Sigmoid colon (tissue), 7 donors: Measurements from ENCODE around the gene PTPRD. TPM values are rescaled to one million over a fixed set of nuclear protein-coding genes. Genes with fewer than 3 reads are reported as not detected.

Experiments
- DNase-seq: peaks from one replicate; pipeline ENCODE4 v3.0.0-alpha.2; 2019
- H3K27ac ChIP-seq, 4 donors: fragments of 200-600 bp; sonication (generic); one replicate each; pipeline ENCODE4 v1.5.1; 2016 to 2019; ENCODE audit warnings: mild to moderate bottlenecking in 1 of 4
- H3K27me3 ChIP-seq, 3 donors: fragments of 200-600 bp; sonication (generic); one replicate each; pipeline ENCODE4 v1.5.1; 2019; ENCODE audit warnings: mild to moderate bottlenecking in 1 of 3
- H3K36me3 ChIP-seq, 4 donors: fragments of 200-600 bp; sonication (generic); one replicate each; pipeline ENCODE4 v1.5.1; 2016 to 2019
- H3K4me1 ChIP-seq, 4 donors: fragments of 200-600 bp; sonication (generic); one replicate each; pipeline ENCODE4 v1.5.1; 2017 to 2019
- H3K4me3 ChIP-seq, 4 donors: fragments of 200-600 bp; sonication (generic); one replicate each; pipeline ENCODE4 v1.5.1; 2017 to 2019; ENCODE audit warnings: mild to moderate bottlenecking in 2 of 4, moderate library complexity in 1 of 4
- H3K9me3 ChIP-seq, 4 donors: fragments of 200-600 bp in 3 of 4; sonication (generic) in 3 of 4; one replicate each; pipeline versions ENCODE4 v1.5.1 to v1.6.1; 2013 to 2019
- CTCF ChIP-seq, 4 experiments: fragments of 450-650 bp in 3 of 4; fragments of 200-600 bp in 1 of 4; IDR thresholded peaks; one replicate each; pipeline ENCODE4 v1.5.1; 2016 to 2019; ENCODE audit warnings: antibody characterized with exemption in 4 of 4, mild to moderate bottlenecking in 3 of 4, moderate library complexity in 2 of 4
- EP300 ChIP-seq, 4 donors: sonication (generic); formaldehyde crosslinking; IDR thresholded peaks; one replicate each; pipeline ENCODE4 v1.6.1; 2017; ENCODE audit warnings: antibody characterized with exemption in 4 of 4
- POLR2A ChIP-seq, 2 donors: fragments of 450-650 bp; IDR thresholded peaks; one replicate each; pipeline ENCODE4 v1.6.1; 2016; ENCODE audit warnings: antibody characterized with exemption in 2 of 2, mild to moderate bottlenecking in 2 of 2, moderate library complexity in 2 of 2
- POLR2AphosphoS5 ChIP-seq, 4 donors: sonication (generic); formaldehyde crosslinking; IDR thresholded peaks; one replicate each; pipeline ENCODE4 v1.6.1; 2017; ENCODE audit warnings: antibody characterized with exemption in 4 of 4
- WGBS, 2 donors: extraction: QIAGEN DNeasy Blood & Tissue Kit; methylation state at CpG; one replicate each; pipeline ENCODE4 v1.1.7; 2013; 5-methylcytosine and 5-hydroxymethylcytosine counted together
- intact Hi-C: fragments of 100-400 bp; cut with DNase I; formaldehyde crosslinking; loops from one replicate; pipeline ENCODE4 v1.15.1; 2023
- polyA plus RNA-seq, 3 donors: library from polyadenylated mRNA; stranded (reverse); fragments of 200-250 nt; gene quantifications; one replicate each; pipeline ENCODE4 v1.2.3, GENCODE V29; 2013
- total RNA-seq, 4 donors: library from RNA; depleted of rRNA; stranded (reverse); fragments of >200 nt; gene quantifications; one replicate each; pipeline ENCODE4 v1.1.0, GENCODE V29; 2016
- donor health status: healthy with polysubstance abuse.
- donor health status: Bipolar disorder and iron deficiency.
- donor health status: healthy.

Gene PTPRD
- total and polyA plus RNA-seq, 7 donors, result 1.2 to 18.3 (median 6.3) TPM

- Histone ChIP-seq H3K4me1 (no peaks in the 10 kb centered on the region), H3K36me3 (no peaks in the 10 kb centered on the region), H3K27me3 (no peaks in the 10 kb centered on the region), H3K27ac (no peak overlapping the region), H3K9me3 (no peaks in the 10 kb centered on the region), H3K4me3 (no peak overlapping the region)
- WGBS, 2 donors, result 68 to 82% methylated on average over 5 of the region's 5 CpGs
- intact Hi-C loops, result no loop called here
- TF ChIP-seq POLR2A (IDR thresholded peaks at IDR 0.05) (no peak), POLR2AphosphoS5 (IDR thresholded peaks at IDR 0.05) (no peak), EP300 (IDR thresholded peaks at IDR 0.05) (no peak), CTCF (IDR thresholded peaks at IDR 0.05) (no peak)
- no peak for DNase-seq
Measured at GRCh38 chr9:8822667-8823025, 1790.2 kb downstream of the PTPRD start.

DNA sequence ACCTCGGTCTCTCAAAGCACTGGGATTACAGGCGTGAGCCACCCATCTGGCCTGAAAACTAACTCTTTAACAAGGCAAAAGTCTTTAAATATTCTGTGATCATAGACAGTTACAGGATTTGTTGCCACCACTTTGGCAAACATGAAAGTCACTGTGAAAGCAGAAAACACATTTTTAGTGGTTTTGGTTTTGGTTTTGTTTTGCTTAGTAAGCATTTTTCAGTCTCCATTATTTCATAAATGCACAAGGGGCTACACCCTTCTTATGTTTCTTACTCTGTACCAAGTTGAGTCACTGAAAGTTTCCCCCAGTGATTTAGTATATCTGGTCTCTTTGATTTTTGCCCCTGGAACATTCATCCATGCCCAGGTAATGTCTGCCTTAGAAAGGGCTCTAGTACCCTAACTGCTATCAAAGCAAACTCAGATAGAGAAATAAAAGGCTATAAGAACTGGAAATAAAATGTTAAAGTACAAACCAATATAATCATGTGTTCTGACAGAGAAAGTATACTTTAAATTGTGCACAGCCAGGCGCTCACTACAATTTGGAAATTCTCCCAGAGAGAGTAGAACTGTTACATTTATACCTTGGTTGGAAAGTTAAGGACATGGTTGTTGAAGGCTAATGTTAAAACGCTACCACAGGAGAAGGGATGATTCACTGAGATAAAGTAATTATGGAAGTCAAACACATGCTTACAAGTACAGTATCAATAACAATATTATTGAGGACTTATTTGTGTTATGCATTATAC lies 1790.7 kb downstream of the PTPRD start:
- no peaks in the 10 kb centered on the region for H3K4me1 ChIP-seq
- intact Hi-C loops, result no loop called here
- H3K9me3 ChIP-seq, result no peaks in the 10 kb centered on the region
- WGBS, 2 donors, result 86 to 88% methylated on average over 4 of the region's 4 CpGs
- TF ChIP-seq POLR2AphosphoS5 (IDR thresholded peaks at IDR 0.05) (no peak), EP300 (IDR thresholded peaks at IDR 0.05) (no peak), CTCF (IDR thresholded peaks at IDR 0.05) (no peak), POLR2A (IDR thresholded peaks at IDR 0.05) (no peak)
- no peak for DNase-seq
- no peaks in the 10 kb centered on the region for H3K27me3 ChIP-seq
- no peak overlapping the region for H3K27ac ChIP-seq
- no peak overlapping the region for H3K4me3 ChIP-seq
- no peaks in the 10 kb centered on the region for H3K36me3 ChIP-seq

DNA sequence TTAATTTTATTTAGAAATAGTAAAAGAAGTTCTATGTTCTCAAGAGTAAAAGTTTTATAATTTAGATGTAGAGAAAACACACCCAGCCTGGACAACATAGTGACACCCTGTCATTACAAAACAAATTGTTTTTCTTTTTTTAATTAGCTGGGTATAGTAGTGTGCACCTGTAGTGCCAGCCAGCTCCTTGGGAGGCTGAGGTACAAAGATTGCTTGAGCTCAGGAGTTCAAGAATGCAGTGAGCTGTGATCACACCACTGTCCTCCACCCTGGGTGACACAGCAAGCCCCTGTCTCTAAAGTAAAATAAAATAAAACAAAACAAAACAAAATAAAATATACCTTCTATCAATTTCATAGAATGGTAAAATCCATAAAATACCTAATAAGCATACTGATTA lies 1795.5 kb downstream of the PTPRD start:
- Histone ChIP-seq H3K27me3 (no peaks in the 10 kb centered on the region), H3K36me3 (no peaks in the 10 kb centered on the region), H3K4me1 (no peaks in the 10 kb centered on the region), H3K9me3 (no peaks in the 10 kb centered on the region), H3K4me3 (no peak overlapping the region), H3K27ac (no peak overlapping the region)
- intact Hi-C loops, result no loop called here
- TF ChIP-seq EP300 (IDR thresholded peaks at IDR 0.05) (no peak), CTCF (IDR thresholded peaks at IDR 0.05) (no peak), POLR2A (IDR thresholded peaks at IDR 0.05) (no peak), POLR2AphosphoS5 (IDR thresholded peaks at IDR 0.05) (no peak)
- DNase-seq, result no peak

DNA sequence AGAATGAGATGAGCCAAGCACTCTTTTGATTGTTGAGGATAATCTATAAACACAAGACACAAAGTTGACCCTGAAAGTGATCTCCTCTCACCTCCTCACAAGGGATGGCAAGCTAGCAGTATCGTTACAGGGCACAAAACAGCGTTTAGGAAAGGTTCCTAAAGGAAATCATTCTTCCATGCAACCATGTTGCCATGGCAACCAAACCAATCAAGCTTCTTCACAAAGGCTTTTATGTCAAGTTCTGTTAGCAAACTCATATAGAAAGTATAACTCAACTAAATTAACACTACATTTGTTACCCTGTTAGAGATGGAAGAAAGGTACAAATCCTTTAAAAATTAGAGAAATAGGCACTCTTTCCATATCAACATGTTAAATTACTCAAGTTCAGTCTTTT lies 1796.4 kb downstream of the PTPRD start:
- no peaks in the 10 kb centered on the region for H3K4me1 ChIP-seq
- intact Hi-C loops, result no loop called here
- H3K27ac ChIP-seq, result no peak overlapping the region
- H3K9me3 ChIP-seq, result no peaks in the 10 kb centered on the region
- H3K36me3 ChIP-seq, result no peaks in the 10 kb centered on the region
- WGBS, 2 donors, result 10 to 44% methylated on average over 2 of the region's 2 CpGs
- no peak for TF ChIP-seq CTCF (IDR thresholded peaks at IDR 0.05)
- TF ChIP-seq EP300 (IDR thresholded peaks at IDR 0.05), result no peak
- TF ChIP-seq POLR2AphosphoS5 (IDR thresholded peaks at IDR 0.05), result no peak
- no peak for TF ChIP-seq POLR2A (IDR thresholded peaks at IDR 0.05)
- H3K4me3 ChIP-seq, result no peak overlapping the region
- DNase-seq, result no peak
- H3K27me3 ChIP-seq, result no peaks in the 10 kb centered on the region

- Histone ChIP-seq H3K4me3 (no peak overlapping the region), H3K27me3 (no peaks in the 10 kb centered on the region), H3K4me1 (no peaks in the 10 kb centered on the region), H3K9me3 (no peaks in the 10 kb centered on the region), H3K36me3 (no peaks in the 10 kb centered on the region), H3K27ac (no peak overlapping the region)
- TF ChIP-seq EP300 (IDR thresholded peaks at IDR 0.05) (no peak), POLR2AphosphoS5 (IDR thresholded peaks at IDR 0.05) (no peak), POLR2A (IDR thresholded peaks at IDR 0.05) (no peak), CTCF (IDR thresholded peaks at IDR 0.05) (no peak)
- DNase-seq, result no peak
- intact Hi-C loops, result no loop called here
- WGBS, 2 donors, result 78 to 82% methylated on average over 1 of the region's 1 CpG
Measured at GRCh38 chr9:8815931-8816330, 1796.9 kb downstream of the PTPRD start.
